ENCODE data around the gene CAMK2B.

DNA sequence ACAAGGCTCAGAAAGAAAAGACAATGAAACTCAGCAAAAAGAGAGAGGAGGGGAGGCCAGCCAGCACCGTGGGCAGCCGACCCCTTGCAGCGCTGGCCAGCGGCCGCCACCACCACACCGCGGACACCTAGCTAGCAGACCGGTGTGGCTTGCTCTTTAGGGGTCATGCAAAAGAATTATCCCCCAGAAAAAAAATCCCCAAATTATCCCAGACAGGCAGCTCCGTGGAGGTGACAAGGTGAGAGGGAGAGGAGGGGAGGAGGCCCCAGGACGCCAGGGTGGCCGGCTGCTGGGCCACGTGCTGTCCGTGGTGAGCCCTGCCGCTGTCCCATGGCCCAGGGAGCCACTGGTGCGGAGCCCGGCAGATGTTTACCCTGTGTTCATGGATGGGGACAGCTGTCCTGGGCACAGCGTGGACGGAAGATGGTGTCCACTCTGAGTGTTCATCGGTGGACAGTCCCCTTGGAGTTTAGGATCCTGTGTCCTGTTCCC lies 108.1 kb downstream of the CAMK2B start:
- TF ChIP-seq POLR2A (IDR thresholded peaks at IDR 0.05): no peak
- no peak for TF ChIP-seq CTCF (IDR thresholded peaks at IDR 0.05)

Data from thyroid gland (tissue), 4 donors.